H54 (cell line): ENCODE measurements around the gene AAMDC.
A peak's percentile ranks its signal among the peaks of the same experiment; 100 is the strongest.
"Not testable (repeated sequence)": the region's sequence is repeated elsewhere in the genome, so short reads cannot be mapped to it uniquely, and the experiment has no call there.

Experiments used
- DNase-seq: peaks from one replicate; pipeline ENCODE4 v3.0.0; 2011; ENCODE audit warnings: low spot score, mixed read lengths; ENCODE audit not compliant: insufficient read length
- FAIRE-seq: peaks from 3 replicates; lab custom pipeline; 2011; peaks lifted over from hg19 to GRCh38; lab: Jason Lieb, UNC
- POLR2A ChIP-seq: IDR thresholded peaks from 2 replicates; pipeline ENCODE4 v1.6.1; 2011; ENCODE audit warnings: low read depth, mild to moderate bottlenecking, low read length

Gene AAMDC

GRCh38 chr11:77884829-77885190 is 63.9 kb downstream of the AAMDC start:
- no peak for FAIRE-seq
- no peak for DNase-seq
- no peak for TF ChIP-seq POLR2A

- FAIRE-seq (no peak), DNase-seq (no peak)
- TF ChIP-seq POLR2A: no peak
These were observed 65.5 kb downstream of the AAMDC start for GRCh38 chr11:77886401-77886800.

GRCh38 chr11:77889045-77889444 is 68.1 kb downstream of the AAMDC start:
- not testable (repeated sequence) for DNase-seq, FAIRE-seq

GRCh38 chr11:77890100-77890614 is 69.2 kb downstream of the AAMDC start:
- DNase-seq, FAIRE-seq: not testable (repeated sequence)

- DNase-seq, FAIRE-seq: not testable (repeated sequence)
These were observed 69.7 kb downstream of the AAMDC start for GRCh38 chr11:77890619-77891056.

- DNase-seq, FAIRE-seq: not testable (repeated sequence)
These were observed 70.3 kb downstream of the AAMDC start for GRCh38 chr11:77891256-77891655.

GRCh38 chr11:77891703-77892102 is 70.8 kb downstream of the AAMDC start:
- DNase-seq, FAIRE-seq: not testable (repeated sequence)

GRCh38 chr11:77894949-77895348 is 74.0 kb downstream of the AAMDC start:
- not testable (repeated sequence) for DNase-seq, FAIRE-seq

- FAIRE-seq (peak; percentile 6), DNase-seq (no peak)
- no peak for TF ChIP-seq POLR2A
These were observed 87.9 kb downstream of the AAMDC start for GRCh38 chr11:77908835-77909234.

- no peak for DNase-seq
- FAIRE-seq: no peak
- no peak for TF ChIP-seq POLR2A
These were observed 88.3 kb downstream of the AAMDC start for GRCh38 chr11:77909277-77909676.

GRCh38 chr11:77910828-77911227 is 89.9 kb downstream of the AAMDC start:
- not testable (repeated sequence) for DNase-seq, FAIRE-seq

- DNase-seq, FAIRE-seq: not testable (repeated sequence)
These were observed 92.8 kb downstream of the AAMDC start for GRCh38 chr11:77913608-77914306.

- not testable (repeated sequence) for FAIRE-seq, DNase-seq
These were observed 93.4 kb downstream of the AAMDC start for GRCh38 chr11:77914307-77914791.

GRCh38 chr11:77917713-77918112 is 96.8 kb downstream of the AAMDC start:
- FAIRE-seq, DNase-seq: not testable (repeated sequence)
